ENCODE data around the gene STS. TPM values are rescaled to one million over a fixed set of nuclear protein-coding genes. Genes with fewer than 3 reads are reported as not detected.
A peak's percentile ranks its signal among the peaks of the same experiment; 100 is the strongest.

STS gene
- total RNA-seq, 1 donor from 2014 or later: 8.9 TPM

DNA sequence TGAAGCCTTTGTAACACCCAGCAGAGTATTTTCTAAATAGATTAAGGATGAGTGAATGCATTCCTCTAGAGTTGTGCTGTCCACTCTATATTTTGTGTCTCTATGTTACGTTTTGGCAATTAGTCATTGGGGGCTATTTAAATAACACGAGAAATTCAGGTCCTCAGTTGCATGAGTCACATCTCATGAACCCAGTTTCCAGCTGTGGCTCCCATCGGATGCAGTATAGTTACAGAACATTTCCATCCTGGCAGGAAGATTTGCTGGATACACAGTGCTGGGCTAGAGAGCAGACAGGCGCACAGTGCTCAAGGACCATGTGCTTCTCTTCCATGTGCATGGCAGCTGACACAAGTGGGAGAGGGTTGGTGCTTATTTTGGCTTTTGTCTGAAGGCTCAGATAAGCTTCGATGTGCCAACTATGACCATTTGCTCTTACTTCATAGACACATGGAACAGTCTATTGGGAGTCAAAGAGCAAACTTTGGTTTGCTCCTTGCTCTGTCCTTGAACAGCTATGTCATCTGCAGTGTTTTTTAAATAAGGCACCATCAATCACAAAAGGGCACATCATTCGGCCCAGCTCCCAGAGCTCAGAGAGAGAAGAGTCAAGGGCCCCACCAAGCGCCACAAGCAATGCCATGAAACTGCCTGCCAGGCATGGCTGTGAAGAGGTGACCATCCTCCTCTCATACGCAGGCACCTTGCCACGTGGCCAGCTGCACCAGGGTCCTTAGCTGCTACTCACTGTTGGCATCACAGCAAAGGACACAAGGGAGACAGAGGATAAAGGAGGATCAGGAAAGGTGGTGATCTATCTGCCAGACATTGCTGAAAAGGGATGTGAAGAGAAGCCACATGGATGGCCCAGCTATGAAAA lies 8.1 kb upstream of the STS start:
- DNase-seq (ENCODE audit: extremely low read depth, low read depth, low spot score): no peak

GRCh38 chrX:7143076-7143475 lies 4.4 kb upstream of the STS start:
- no peak for DNase-seq (ENCODE audit: extremely low read depth, low read depth, low spot score)

DNA sequence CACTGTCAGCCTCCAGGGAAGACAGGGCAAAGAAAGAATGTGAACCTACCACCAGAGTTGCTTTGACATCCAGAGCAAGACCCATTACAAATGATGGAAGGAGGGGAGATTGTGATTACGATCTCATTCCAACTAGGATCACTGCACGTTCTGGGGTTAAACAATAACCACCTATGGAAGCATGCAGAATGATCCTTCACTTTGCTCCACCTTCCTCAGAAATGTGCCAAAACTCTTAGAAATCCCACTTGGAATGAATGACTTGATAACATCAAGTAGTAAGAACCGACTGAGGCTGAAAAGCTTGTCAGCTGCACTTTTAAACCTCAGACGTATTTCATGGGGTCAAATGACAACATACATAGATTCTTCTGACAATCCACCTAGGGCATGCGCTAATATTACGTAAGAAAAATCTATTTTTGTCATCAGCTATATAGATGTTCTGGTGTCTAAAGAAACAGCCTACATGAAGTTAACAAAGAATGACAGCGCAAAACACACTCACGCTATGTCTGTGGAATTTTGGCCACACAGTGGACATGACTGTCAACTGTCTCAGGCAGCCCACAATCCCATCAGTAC lies 3.5 kb upstream of the STS start:
- DNase-seq (ENCODE audit: extremely low read depth, low read depth, low spot score): no peak

GRCh38 chrX:7145454-7145853 lies 2.1 kb upstream of the STS start:
- no peak for DNase-seq (ENCODE audit: extremely low read depth, low read depth, low spot score)

DNA sequence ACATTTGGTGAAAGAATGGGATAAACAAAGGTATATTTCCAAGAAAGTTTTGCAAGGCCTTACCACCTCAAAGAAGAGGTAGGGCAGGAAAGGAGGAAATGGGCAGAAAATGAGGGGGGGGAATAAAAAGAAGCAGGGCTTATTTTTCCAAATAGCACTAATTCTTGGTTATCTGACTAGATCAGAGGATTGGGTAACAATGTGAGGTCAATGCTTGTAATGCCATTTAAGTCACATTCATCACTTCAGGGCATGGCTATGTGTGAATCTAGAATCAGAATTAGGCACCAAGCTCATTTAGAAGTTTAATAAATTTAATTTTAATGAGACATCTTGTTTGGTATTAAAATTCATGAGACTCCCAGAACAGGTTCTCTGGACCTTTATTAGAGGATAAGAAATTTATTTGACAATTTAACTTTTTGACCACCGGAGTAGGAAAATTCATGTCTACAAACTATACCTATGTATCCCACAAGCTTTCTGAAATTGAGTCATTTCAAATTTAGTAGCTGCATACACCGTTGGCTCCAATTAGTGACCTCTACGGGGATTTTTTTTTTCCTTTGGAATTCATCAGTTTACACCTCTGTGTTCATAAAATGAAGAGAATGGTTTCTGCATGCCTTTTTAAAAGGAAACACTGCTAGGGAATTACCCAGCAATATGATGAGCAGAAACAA lies 1.4 kb upstream of the STS start:
- no peak for DNase-seq (ENCODE audit: extremely low read depth, low read depth, low spot score)

- DNase-seq (ENCODE audit: extremely low read depth, low read depth, low spot score): no peak
Observed at GRCh38 chrX:7146703-7147412, 654 bp upstream of the STS start.

DNA sequence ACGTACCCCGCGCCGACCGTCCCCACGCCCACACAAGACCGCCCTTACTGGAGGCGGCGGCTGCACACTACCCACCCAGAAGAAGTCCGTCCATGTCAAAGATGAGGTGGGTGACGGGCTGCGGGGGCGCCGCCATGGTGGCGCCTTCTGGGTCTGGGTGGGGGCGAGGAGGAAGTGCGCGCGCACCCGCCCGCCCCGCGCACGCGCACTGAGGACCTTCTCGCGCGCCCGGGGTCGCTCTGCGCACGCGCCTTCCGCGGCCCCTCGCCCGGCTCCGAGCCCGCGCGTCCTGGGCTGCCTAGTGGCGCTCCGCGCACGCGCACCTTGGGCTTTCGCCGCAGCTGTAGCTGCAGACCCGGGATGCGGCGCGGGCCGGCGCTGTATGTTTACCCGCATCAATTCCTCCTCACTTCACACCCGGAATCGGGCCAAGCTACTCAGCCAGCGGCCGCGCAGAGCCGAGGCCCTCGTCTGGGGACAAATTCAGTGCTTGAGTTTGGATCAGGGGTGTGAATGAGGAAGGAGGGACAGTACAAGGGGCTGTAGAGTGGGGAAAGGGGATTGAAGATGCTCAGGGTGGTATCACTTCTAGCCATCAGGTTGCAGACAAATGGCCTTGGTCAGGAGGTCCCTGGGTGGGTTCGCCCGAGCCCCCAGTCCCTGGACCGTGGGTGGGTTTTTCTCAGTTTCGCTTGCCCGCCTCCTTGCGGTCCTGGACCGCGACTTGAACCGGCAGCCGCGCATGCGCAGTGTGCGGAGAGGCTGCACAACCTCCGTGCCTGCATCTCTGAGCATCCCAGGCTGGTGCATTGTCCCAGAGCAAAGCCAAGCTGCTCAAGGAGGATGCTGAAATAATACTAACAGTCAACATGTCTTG lies 704 bp downstream of the STS start, which contains the start of gene PUDP:
TSS of gene PUDP (minus strand) at position 176 of the 877 bp plus-strand sequence. CDS start at position 136, 40 bp downstream.
- no peak for DNase-seq (ENCODE audit: extremely low read depth, low read depth, low spot score)

GRCh38 chrX:7149411-7149810 lies 1.9 kb downstream of the STS start:
- no peak for DNase-seq (ENCODE audit: extremely low read depth, low read depth, low spot score)

- DNase-seq (ENCODE audit: extremely low read depth, low read depth, low spot score): no peak
Observed at GRCh38 chrX:7153231-7153630, 5.7 kb downstream of the STS start.

- no peak for DNase-seq (ENCODE audit: extremely low read depth, low read depth, low spot score)
Observed at GRCh38 chrX:7154041-7154597, 6.6 kb downstream of the STS start.

- DNase-seq (ENCODE audit: extremely low read depth, low read depth, low spot score): no peak
Observed at GRCh38 chrX:7155163-7155562, 7.7 kb downstream of the STS start.

- no peak for DNase-seq (ENCODE audit: extremely low read depth, low read depth, low spot score)
Observed at GRCh38 chrX:7156879-7157278, 9.4 kb downstream of the STS start.

- DNase-seq (ENCODE audit: extremely low read depth, low read depth, low spot score): no peak
Observed at GRCh38 chrX:7158468-7158990, 11.0 kb downstream of the STS start.

- no peak for DNase-seq (ENCODE audit: extremely low read depth, low read depth, low spot score)
Observed at GRCh38 chrX:7159149-7159861, 11.8 kb downstream of the STS start.

DNA sequence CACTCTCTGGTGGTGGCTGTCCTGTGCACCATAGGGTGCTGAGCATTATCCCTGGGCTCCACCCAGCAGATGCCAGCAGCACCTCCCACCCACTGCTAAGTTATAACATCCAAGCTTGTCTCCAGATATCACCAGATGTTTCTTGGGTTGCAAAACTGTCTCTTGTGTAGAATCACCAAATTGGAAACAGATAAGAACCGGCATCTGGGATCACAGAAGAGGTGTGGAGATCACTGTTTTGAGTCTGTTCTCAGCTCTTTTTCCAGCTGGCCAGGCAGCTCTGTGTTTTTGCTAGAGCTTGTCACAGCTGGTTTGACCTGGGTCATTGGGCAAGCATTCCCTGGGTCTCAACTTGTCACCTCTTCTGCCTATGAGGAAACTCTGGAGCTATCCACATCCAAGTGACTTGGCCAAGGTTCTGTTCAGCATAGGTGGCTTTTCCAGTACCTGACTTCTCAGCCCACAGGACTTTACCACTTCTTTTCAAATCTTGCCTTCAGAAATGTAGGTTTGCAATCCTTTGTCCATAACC lies 15.7 kb downstream of the STS start:
- DNase-seq (ENCODE audit: extremely low read depth, low read depth, low spot score): no peak

DNA sequence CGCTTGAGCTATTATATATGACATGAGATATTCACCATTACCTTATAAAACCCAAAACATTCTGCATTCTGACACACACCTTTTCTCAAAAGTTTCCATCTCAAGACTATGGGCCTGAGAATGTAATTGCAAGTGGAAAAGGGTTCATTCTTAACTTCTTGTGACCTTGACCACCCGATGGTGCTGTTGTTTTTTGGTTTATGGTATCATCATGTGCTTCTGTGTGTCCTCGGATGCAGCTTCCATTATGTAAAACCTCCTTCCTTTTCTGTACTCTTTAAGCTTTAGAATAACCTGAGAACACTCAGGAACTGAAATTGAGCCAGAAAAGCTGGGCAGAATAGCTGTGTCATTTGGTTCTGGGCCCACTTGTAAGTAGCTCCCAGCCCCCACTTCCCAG lies 16.7 kb downstream of the STS start:
- DNase-seq (ENCODE audit: extremely low read depth, low read depth, low spot score): no peak

GRCh38 chrX:7168371-7168770 lies 20.9 kb downstream of the STS start:
- DNase-seq (ENCODE audit: extremely low read depth, low read depth, low spot score): no peak

DNA sequence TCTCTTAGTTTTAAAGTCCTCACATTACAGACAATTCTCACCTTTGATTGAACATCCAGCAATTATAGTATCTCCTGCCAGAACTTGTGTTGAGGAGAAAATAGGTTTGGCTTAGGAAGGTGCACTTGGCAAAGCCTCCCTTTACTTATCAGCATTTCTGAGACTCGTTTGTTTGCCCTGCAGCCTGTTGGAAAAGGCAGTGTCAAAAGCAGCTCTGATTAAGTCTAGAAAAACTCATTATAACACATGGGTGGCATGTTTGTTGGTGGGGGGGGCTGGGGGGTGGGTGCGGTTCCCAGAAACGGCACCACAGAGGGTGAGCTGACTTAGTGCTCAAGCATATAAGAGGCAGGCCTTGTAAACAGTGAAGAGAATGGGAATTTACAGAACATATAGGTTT lies 22.1 kb downstream of the STS start:
- no peak for DNase-seq (ENCODE audit: extremely low read depth, low read depth, low spot score)

DNA sequence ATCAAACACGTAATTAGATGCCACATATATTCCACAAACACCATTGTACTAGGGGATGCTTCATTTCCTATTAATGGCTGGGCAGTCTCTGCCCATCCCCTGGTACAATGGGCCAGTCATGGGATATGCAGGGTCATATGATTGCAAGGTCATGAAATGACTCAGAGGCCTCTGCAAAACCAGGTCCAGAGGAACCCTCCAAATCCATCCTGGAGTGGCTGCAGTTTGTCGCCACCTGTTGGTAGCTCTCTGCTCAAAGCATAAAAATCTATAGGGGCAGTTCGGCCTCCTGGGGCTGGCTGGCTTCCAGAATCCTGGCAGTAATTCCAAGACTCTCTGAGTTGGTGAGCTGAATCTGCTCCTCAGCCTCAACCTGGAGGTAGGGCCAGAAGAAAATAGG lies 23.4 kb downstream of the STS start:
- DNase-seq (ENCODE audit: extremely low read depth, low read depth, low spot score): peak; percentile 25

Data from glomerular endothelial cell (primary cell).